HCT116 (cell line): ENCODE measurements around the gene BEND7.

Experiments used
- EZH2 ChIP-seq: fragments of 200-600 bp; sonication (generic); IDR thresholded peaks from 2 replicates; pipeline ENCODE4 v1.6.1; 2017; ENCODE audit warnings: antibody characterized with exemption, mixed run types
- POLR2A ChIP-seq: IDR thresholded peaks from 2 replicates; pipeline ENCODE4 v1.7.0; 2011; ENCODE audit warnings: borderline replicate concordance; ENCODE audit not compliant: insufficient read depth, insufficient read length; ENCODE audit errors: extremely low read depth
- RAD21 ChIP-seq: IDR thresholded peaks from 2 replicates; pipeline ENCODE4 v1.6.1; 2012; ENCODE audit warnings: low read depth, mild to moderate bottlenecking
- TF ChIP-seq, protein P1 (sequence below): IDR thresholded peaks from 2 replicates; pipeline ENCODE4 v1.6.1; 2012

DNA sequence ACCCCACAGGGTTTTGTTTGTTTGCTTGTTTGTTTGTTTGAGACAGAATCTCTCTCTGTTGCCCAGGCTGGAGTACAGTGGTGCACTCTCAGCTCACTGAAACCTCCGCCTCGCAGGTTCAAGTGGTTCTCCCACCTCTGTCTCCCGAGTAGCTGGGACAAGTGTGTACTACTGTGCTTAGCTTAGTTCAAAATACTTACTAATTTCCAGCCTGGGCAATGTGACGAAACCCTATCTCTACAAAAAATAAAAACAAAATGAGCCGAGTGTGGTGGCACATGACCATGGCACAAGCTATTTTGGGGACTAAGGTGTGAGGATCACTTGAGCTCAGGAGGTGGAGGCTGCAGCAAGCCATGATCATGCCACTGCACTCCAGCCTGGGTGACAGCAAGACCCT, 42.7 kb upstream of the BEND7 start:
- TF ChIP-seq RAD21 (no peak), POLR2A (no peak), EZH2 (no peak)
- TF ChIP-seq, protein P1, sequence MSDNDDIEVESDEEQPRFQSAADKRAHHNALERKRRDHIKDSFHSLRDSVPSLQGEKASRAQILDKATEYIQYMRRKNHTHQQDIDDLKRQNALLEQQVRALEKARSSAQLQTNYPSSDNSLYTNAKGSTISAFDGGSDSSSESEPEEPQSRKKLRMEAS, result no peak
